HepG2 (cell line): ENCODE results near the gene SMAP2. TPM values are rescaled to one million over a fixed set of nuclear protein-coding genes. Genes with fewer than 3 reads are reported as not detected.

Experiments
- ATAC-seq: fragments of 200-7000 bp; cut with Tn5 transposase; 3 replicates; pipeline ENCODE4 v1.9.1; 2020; ENCODE audit warnings: mild to moderate bottlenecking, moderate library complexity
- BruUV-seq: library from RNA; stranded (reverse); fragments of 400-500 nt; replicated peaks from 2 replicates; lab custom pipeline; 2021; lab: Mats Ljungman, UMichigan
- CTCF ChIA-PET: fragments of 300-600 bp; formaldehyde crosslinking; extraction: SDS; loops from one replicate; lab custom pipeline; 2021; ENCODE audit warnings: low total read pairs, inconsistent platforms, low intra/inter-chr PET ratio; lab: Yijun Ruan, JAX
- POLR2A ChIA-PET: fragments of 350-600 bp; sonication (Branson Sonifier 250); formaldehyde crosslinking; loops from one replicate; lab custom pipeline; 2020; ENCODE audit warnings: antibody characterized with exemption, inconsistent platforms; lab: Yijun Ruan, JAX
- DNase-seq: peaks from one replicate; pipeline ENCODE4 v3.0.0-alpha.2; 2015; ENCODE audit warnings: low spot score
- FAIRE-seq: peaks from 3 replicates; lab custom pipeline; 2011; peaks lifted over from hg19 to GRCh38; lab: Jason Lieb, UNC
- H2AFZ ChIP-seq: one replicate; pipeline ENCODE4 v1.6.1; 2011; ENCODE audit warnings: low read length, inconsistent platforms
- H3K27ac ChIP-seq: fragments of 300-600 bp; 3 replicates; pipeline ENCODE4 v1.8.0; 2011; ENCODE audit warnings: mixed run types, mild to moderate bottlenecking, mixed read lengths, low read length, inconsistent platforms; ENCODE audit not compliant: insufficient read depth; ENCODE audit errors: extremely low read length
- H3K27me3 ChIP-seq, 2 experiments: fragments of 200-600 bp in 1 of 2; 2 replicates in 1 of 2; 3 replicates in 1 of 2; pipeline versions ENCODE4 v1.6.0 to v1.8.0; 2011; ENCODE audit warnings: low read length in 2 of 2, mild to moderate bottlenecking in 2 of 2, moderate library complexity in 2 of 2, inconsistent platforms in 1 of 2; ENCODE audit not compliant: insufficient read depth in 2 of 2, control insufficient read depth in 1 of 2
- H3K36me3 ChIP-seq, 2 experiments: fragments of 200-600 bp in 1 of 2; replicated peaks in 1 of 2; 2 replicates in 1 of 2; 3 replicates in 1 of 2; pipeline versions ENCODE4 v1.5.1 to v1.8.0; 2011; ENCODE audit warnings: low read length in 2 of 2, inconsistent platforms in 1 of 2; ENCODE audit not compliant: insufficient read depth in 2 of 2, control insufficient read depth in 1 of 2
- H3K4me1 ChIP-seq: 2 replicates; pipeline ENCODE4 v1.5.1; 2012; ENCODE audit warnings: low read length, inconsistent platforms; ENCODE audit not compliant: insufficient read depth
- H3K4me2 ChIP-seq: 2 replicates; pipeline ENCODE4 v1.6.0; 2011; ENCODE audit warnings: low read depth, low read length, inconsistent platforms
- H3K4me3 ChIP-seq, 3 experiments: fragments of 200-600 bp in 1 of 3; sonication (generic), shearing (Covaris generic) in 1 of 3; replicated peaks in 1 of 3; 2 replicates each; pipeline ENCODE4 v1.5.1; 2011 to 2016; ENCODE audit warnings: low read length in 3 of 3, inconsistent platforms in 2 of 3, low read depth in 2 of 3, mild to moderate bottlenecking in 2 of 3, control low read depth in 1 of 3, mixed read lengths in 1 of 3; ENCODE audit not compliant: insufficient read depth in 1 of 3
- H3K79me2 ChIP-seq: one replicate; pipeline ENCODE4 v1.6.1; 2011; ENCODE audit warnings: low read length, inconsistent platforms; ENCODE audit not compliant: insufficient read depth
- H3K9ac ChIP-seq: 2 replicates; pipeline ENCODE4 v1.6.0; 2011; ENCODE audit warnings: mild to moderate bottlenecking, low read depth, low read length, inconsistent platforms; ENCODE audit not compliant: insufficient read depth
- H3K9me3 ChIP-seq: 2 replicates; pipeline ENCODE4 v1.5.1; 2012; ENCODE audit warnings: mild to moderate bottlenecking, low read length
- H4K20me1 ChIP-seq: 2 replicates; pipeline ENCODE4 v1.6.0; 2011; ENCODE audit warnings: inconsistent platforms, mild to moderate bottlenecking, low read length, moderate library complexity; ENCODE audit not compliant: insufficient read depth
- CEBPB ChIP-seq: IDR thresholded peaks from 2 replicates; pipeline ENCODE4 v1.6.1; 2011; ENCODE audit warnings: low read depth, low read length, improper control_type of control experiment, borderline replicate concordance
- GMEB1 ChIP-seq: sonication (generic); formaldehyde crosslinking; IDR thresholded peaks from 2 replicates; pipeline ENCODE4 v1.5.1; 2020; ENCODE audit warnings: missing genetic modification reagents, mild to moderate bottlenecking, borderline replicate concordance
- IRX3 ChIP-seq: sonication (generic); formaldehyde crosslinking; IDR thresholded peaks from 2 replicates; pipeline ENCODE4 v1.8.1; 2023; ENCODE audit warnings: mild to moderate bottlenecking, low read depth, missing genetic modification reagents, borderline replicate concordance
- TEAD3 ChIP-seq: optimal IDR thresholded peaks from 2 replicates; pipeline ENCODE3; 2016; ENCODE audit warnings: borderline replicate concordance
- ZNF556 ChIP-seq: sonication (generic); formaldehyde crosslinking; IDR thresholded peaks from 2 replicates; pipeline ENCODE4 v1.4.0; 2020; ENCODE audit warnings: mild to moderate bottlenecking, missing genetic modification reagents, borderline replicate concordance
- WGBS: methylation state at CpG from one replicate; pipeline ENCODE4 v1.1.6; 2017; ENCODE audit warnings: low lambda C conversion rate; 5-methylcytosine and 5-hydroxymethylcytosine counted together
- in situ Hi-C: cut with HindIII; loops from 2 replicates; pipeline ENCODE4 v1.10.0; 2017; ENCODE audit warnings: low pct_unique_long_range_greater_than_20kb; ENCODE audit not compliant: extremely low pct_ligation_motif_present
- intact Hi-C: fragments of 100-400 bp; cut with micrococcal nuclease; formaldehyde crosslinking; loops from one replicate; pipeline ENCODE4 v1.10.0; 2022; ENCODE audit not compliant: unreplicated experiment
- polyA plus RNA-seq, 8 experiments: library from polyadenylated mRNA; depleted of rRNA in 3 of 8; stranded (reverse) in 7 of 8; unstranded in 1 of 8; fragments of >200 nt; fragmentation: Illumina TruSeq in 4 of 8; extraction: Trizol in 4 of 8; gene quantifications; 2 replicates each; pipeline versions ENCODE4 v1.2.1 to v1.2.3, GENCODE V29; 2011 to 2016; ENCODE audit warnings: low read depth in 4 of 8, missing spikeins in 1 of 8, mixed read lengths in 1 of 8; ENCODE audit not compliant: insufficient read depth in 1 of 8
- total RNA-seq, 5 experiments: library from RNA; depleted of rRNA; stranded (reverse); fragments of >200 nt; fragmentation: Illumina TruSeq; extraction: Trizol; gene quantifications; 2 replicates each; pipeline ENCODE4 v1.2.3, GENCODE V29; 2016; ENCODE audit warnings: low read depth in 1 of 5

Gene SMAP2
- total and polyA plus RNA-seq, 2 of the 13 experiments (the other 11 are each of a cell fraction or from before 2014, with no cell fraction given), result 19.0 to 22.3 TPM

- TF ChIP-seq GMEB1 (CRISPR knock-in tag) (no peak), ZNF556 (no peak), TEAD3 (CRISPR knock-in tag) (no peak)
These were observed 37.8 kb downstream of the SMAP2 start (continued) for GRCh38 chr1:40411294-40411693.

- ChIA-PET POLR2A (no interaction called here), CTCF (no interaction called here)
- peaks cover 28% of the 10 kb centered on the region for H3K4me1 ChIP-seq
- no peak overlapping the region for H2AFZ ChIP-seq
- H3K27me3 ChIP-seq, result no peaks in the 10 kb centered on the region
- intact Hi-C loops (no loop called here), in situ Hi-C loops (no loop called here)
- H3K36me3 ChIP-seq, result peaks cover 15 to 57% of the 10 kb centered on the region in 2 experiments
- DNase-seq (no peak), FAIRE-seq (no peak), ATAC-seq (no peak)
- H3K4me3 ChIP-seq, result no peak overlapping the region
- H3K4me2 ChIP-seq, result no peak overlapping the region
- BruUV-seq, result no TSS peak
- no peaks in the 10 kb centered on the region for H4K20me1 ChIP-seq
- WGBS, result 98% methylated on average over 2 of the region's 2 CpGs
- H3K9ac ChIP-seq, result no peak overlapping the region
- peaks cover 2% of the 10 kb centered on the region for H3K79me2 ChIP-seq
- H3K27ac ChIP-seq, result no peak overlapping the region
- H3K9me3 ChIP-seq, result no peaks in the 10 kb centered on the region
- TF ChIP-seq IRX3 (CRISPR knock-in tag) (no peak), CEBPB (peak; percentile 26; the same call in 1 of the 2 replicates)
These were observed 38.3 kb downstream of the SMAP2 start for GRCh38 chr1:40411843-40412242.
